Myocyte (in vitro differentiated cells): ENCODE measurements around the gene C1orf56. TPM values are rescaled to one million over a fixed set of nuclear protein-coding genes. Genes with fewer than 3 reads are reported as not detected.
A peak's percentile ranks its signal among the peaks of the same experiment; 100 is the strongest.

Source experiments
- DNase-seq: peaks from one replicate; pipeline ENCODE4 v3.0.0-alpha.2; 2012; ENCODE audit warnings: low read depth
- polyA plus RNA-seq: library from polyadenylated mRNA; unstranded; fragments of >200 nt; gene quantifications from one replicate; pipeline ENCODE4 v1.2.1, GENCODE V29; 2012; ENCODE audit warnings: missing spikeins
- total RNA-seq: library from RNA; depleted of rRNA; stranded (reverse); fragments of >200 nt; gene quantifications from 2 replicates; pipeline ENCODE4 v1.2.3, GENCODE V29; 2014

Gene C1orf56, protein sequence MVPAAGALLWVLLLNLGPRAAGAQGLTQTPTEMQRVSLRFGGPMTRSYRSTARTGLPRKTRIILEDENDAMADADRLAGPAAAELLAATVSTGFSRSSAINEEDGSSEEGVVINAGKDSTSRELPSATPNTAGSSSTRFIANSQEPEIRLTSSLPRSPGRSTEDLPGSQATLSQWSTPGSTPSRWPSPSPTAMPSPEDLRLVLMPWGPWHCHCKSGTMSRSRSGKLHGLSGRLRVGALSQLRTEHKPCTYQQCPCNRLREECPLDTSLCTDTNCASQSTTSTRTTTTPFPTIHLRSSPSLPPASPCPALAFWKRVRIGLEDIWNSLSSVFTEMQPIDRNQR
- 4.8 and 5.4 TPM in 2 replicates for total RNA-seq
- 5.6 TPM for polyA plus RNA-seq

DNA sequence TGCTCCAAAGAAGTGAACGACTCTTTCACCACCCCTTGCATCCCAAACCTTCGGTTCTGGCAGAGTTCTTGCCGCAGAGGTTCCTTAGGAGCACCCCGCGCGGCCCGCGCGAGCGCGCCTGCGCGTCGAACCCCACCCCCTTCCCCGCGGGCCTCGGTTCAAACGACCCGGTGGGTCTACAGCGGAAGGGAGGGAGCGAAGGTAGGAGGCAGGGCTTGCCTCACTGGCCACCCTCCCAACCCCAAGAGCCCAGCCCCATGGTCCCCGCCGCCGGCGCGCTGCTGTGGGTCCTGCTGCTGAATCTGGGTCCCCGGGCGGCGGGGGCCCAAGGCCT is at the start of gene C1orf56:
Gene C1orf56 (plus strand): TSS at position 161 of the 334 bp plus-strand sequence. CDS start 97 bp downstream, at position 258.
- DNase-seq: peak; percentile 79

DNA sequence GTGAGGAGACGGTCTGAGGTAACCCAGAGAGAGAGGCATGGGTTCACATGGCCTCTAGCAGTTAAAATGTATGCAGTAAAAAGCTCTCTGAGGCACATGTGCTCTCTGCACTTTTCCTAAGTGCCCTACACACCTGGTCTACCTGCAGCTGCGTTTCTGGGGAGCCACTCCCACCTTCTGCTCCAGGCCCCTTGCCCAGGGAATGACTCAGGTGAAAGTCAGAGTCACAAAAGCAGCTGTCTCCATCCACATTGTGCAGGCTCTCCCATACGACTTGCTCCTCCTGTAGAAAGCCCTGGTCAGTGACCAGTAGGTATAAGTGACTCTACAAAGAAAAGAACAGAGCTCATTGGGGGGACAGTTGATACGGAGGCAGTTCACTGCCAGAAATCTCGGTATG is 49.6 kb upstream of the C1orf56 start:
- peak; percentile 33 for DNase-seq

DNA sequence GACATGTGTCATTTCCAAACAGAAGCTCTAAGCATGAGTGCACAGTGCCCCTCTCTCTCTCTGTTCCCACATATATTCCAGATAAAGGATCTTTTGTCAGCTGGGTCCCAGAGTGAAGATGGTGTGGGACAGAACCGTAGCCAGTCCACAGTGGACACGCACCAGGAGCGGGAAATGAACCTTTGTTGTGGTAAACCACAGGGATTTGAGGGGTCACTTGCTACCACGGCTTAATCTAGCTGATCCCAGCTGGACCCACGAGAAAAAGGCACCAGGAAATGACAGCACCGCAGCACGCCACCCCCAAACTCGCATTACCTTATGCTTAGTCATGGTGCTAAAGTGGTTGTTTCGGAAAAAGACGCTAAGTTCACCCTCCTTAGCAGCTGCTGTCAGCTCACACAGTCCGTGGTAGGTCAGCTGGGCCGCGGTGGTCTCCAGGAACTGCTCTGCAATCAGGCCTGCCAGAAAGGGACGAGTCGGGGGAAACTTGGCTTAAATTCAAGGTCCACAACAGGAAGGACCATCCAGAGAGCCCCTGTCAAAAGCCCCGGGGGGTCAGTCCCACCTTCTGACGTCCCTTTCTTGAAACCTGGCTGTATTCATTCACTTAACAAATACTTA is 48.4 kb upstream of the C1orf56 start:
- DNase-seq: peak; percentile 98

DNA sequence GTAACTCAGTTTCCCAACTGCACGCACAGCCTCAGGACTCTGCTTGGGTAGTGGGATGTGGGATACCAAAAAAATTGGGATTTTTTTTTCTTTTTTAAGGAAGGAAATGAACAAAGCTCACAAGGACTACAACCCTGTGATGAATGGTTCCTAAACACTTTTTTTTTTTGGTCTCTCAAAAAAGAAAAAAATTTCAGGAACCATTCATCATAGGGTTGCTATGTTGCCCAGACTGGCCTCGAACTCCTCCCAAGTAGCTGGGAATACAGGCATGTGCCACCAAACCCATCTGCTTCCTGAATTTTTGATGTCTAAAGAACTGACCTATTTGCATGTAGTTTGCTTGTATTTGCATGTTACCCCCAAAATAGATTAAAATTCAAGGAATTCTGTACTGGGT is 47.6 kb upstream of the C1orf56 start:
- DNase-seq: peak; percentile 26

DNA sequence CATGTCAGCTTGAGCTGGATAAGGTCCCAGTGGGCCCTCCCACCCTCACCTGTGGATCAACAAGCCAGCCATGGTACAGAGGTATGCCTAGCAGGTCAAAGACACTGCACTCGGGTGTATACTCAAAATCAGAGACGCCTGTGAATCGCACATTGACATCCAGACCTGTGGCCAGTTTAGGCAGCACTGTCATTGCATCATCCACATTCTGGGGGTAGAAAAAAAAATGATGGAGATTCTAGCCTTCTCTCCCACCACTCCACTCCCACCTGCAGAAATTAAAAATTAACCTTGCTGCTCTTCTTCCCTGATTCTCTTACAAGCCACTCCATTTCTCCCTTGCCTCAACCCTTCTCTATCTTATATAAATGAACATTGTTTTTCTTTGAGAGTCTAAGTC is 47.1 kb upstream of the C1orf56 start:
- DNase-seq: no peak

DNA sequence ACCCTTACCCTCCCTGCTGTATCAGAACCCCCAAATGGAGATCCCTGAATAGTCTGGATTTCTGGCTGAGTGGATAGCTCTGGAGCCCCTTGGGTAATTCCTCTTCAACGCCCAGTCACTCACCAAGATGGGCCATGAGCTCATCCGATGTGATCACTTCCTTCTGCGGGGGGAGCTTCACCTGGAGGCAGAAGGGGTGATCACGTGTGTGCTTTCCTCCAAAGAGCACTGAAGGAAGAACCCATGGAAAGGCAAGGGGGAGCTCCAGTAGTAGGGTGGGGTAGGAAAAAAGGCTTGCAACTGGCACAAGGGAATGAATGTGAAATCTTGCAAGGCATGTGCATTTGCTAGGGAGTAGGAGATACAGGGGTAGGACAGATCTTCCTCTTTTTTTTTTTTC is 45.9 kb upstream of the C1orf56 start:
- DNase-seq: no peak

DNA sequence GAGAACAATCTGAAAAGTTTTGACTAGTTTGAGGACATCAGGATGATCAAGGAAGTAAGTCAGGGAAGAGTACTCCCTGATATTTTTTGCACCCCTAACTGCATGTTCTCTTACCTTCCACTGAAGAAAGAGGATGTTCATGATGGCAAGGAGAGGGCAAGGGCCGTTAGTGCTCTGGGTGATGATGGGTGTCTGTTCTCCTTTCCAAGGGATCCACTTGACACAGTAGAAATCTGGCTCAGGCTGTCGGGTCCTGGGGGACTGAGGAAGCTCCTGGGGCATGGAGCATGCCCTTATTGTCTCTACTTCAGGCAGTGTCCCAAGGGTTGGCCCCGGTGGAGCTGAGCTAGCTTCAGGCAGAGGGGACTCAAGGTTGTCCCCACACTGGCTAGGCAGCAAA is 45.5 kb upstream of the C1orf56 start:
- DNase-seq: no peak

DNA sequence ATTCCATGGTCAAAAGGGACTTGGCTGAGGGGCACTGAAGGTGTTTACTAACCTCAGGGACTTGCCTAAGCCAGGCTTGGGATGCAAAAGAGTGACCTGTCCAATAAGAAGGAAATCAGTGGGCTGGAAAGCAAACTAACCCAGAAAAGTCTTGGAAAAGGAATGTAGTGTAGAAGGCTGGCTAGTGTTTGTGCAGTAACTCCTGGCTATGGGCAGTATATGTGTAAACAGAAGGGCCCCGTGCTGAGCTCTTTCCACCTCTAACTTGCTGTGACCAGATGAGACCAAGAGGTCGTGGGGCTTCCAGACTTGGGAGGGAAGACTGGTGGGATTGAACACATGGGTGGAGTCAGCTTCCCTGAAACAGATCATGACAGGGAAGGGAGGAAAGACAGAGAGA is 44.9 kb upstream of the C1orf56 start:
- no peak for DNase-seq

DNA sequence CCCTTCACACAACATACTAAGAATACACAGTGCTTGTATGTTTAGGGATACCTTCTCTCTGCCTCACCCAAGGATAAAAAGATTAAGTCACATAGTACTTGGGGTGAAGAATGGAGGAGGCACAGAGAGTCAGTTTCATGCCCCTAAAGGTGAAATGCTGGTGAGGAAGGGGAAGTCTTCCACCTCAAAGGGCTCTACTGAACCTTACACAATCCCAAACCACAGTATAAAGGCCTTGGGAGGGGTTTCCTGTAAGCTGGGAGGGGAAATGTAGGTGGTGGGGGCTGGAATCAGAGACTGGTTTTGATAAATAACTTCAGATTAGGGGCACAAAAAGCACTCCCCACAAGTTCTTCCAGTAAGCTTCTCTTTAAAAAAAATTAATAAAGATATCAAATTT is 44.4 kb upstream of the C1orf56 start:
- DNase-seq: no peak

DNA sequence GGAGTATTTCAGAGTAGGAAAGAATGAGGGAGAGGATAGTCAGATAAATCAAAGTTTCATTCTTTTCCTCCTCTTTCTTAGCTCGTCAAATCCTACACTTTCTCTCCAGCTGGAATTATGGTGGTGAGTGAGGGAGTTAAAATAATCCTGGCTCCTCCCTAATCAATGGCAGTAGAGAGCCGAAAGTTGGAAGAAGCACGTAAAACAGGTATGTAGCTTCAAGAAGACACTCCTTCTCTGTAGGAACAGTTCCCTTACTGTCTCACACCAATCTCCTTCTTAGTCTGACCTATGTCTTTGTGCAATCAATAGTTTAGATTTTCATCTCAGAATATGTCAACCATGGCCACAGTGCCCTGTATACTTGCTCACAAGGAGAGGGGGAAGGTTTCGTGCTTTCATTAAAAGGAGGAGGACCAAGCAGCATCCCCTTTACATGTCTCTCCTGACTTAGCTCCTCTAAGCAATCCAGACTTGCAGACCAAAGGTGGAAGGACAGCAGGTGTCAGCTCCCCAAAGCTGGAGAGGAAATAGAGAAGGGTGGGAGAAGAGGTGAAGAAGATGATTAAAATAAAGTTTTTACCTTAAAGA is 41.7 kb upstream of the C1orf56 start:
- DNase-seq: no peak

DNA sequence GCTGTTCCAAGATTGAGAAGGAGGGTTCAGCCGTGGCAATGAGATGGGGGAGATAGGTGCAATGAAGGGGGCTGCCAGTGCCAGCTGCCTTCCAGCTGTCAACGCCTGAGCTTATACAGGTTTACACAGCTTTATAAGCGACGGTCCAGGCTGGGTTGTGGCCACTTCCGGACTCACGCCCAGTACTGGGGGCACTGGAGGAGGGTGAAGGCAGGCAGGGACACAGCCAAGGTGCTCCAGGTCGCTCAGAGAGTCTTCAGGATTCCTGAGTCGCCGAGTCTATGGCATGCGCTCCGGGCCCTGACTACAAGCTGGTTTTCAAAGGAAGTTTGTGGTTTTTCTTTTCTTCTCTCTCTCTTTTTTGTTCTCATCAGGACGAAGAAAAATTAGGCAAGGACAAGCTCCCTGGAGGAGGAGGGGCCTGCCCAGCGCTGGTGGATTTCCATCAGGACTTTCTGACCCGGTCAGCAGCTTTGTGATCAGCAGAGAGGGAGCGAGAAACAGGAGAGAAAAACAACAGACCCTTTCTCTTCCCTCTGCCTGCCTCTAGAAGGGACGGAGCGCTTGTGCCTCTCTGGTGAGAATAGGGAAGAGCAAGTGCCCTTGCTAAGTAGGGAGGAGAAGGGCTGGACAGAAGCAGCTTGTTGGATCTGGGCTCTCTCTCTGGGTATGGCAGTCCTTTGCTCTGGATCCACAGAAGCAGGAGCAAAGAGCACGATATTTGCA is 41.1 kb upstream of the C1orf56 start, which contains the start of gene MINDY1:
Gene MINDY1 (minus strand): TSS at position 576 of the 726 bp plus-strand sequence. CDS start 4,285 bp downstream, outside the sequence.
- peak; percentile 91 for DNase-seq

DNA sequence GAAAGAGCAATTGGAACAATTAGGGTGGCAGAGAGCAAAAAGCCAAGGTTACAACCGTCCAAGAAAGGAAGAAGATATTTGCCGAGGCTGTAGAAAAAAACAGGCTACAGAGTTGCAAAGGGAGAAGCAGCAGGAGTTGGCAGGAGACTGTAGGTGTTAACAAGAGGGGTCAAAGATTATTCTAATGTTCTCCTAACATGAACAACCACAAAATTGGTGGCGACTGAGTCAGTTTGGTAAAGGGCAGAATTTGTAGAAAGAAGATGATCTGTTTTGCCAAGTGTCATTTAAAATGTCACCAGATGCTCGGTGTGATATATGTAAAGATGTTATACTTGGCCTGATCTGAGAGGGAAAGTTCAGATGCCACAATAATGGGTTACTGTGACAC is 39.7 kb upstream of the C1orf56 start:
- DNase-seq: no peak

DNA sequence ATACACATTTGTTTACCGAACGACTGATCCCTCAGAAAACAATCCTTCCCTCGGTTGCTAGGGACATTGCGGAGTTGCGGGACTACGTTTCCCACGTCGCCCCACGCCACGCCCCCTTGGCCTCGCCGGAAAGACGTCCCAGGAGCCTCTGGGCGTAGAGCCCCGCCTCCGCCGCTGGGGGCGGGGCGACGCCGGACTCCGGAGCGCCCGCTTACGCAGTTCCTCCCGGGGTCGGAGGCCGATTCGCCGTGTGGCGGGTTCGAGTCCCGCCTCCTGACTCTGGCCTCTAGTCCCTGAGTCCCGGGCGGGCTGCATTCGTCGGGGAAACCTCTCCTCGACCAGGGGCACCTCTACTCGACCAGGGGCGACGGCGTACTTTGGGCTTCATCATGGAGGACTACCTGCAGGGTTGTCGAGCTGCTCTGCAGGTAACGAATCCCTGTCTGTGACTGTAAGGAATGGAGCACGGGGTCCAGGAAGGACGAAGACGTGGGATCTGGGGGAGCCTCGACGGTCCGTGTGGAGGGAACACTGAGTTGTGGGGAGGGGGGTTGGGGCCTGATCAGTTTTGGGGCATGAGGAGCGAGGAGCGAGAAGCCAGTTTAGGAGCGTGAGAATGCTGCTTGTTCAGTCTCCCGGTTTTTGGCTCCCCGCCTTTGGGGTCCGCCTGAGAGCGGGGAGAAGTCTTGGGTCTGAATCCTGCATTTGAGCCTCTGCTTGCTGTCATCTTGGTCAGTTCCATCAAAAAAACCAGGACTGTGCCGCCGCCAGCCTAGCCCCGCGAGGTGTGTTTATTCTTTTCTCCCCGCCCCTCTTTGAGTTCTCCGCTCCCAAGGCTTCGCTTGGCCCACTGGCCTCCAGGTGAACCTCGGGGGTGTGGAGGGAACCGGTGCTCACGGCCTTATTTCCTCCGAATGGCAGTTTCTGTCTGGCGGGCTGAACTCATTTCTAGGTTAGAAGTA is 39.0 kb upstream of the C1orf56 start, which contains the start of gene PRUNE1:
Gene PRUNE1 (plus strand): TSS at position 206 of the 962 bp plus-strand sequence. CDS start 184 bp downstream, at position 390.
- peak; percentile 96 for DNase-seq

DNA sequence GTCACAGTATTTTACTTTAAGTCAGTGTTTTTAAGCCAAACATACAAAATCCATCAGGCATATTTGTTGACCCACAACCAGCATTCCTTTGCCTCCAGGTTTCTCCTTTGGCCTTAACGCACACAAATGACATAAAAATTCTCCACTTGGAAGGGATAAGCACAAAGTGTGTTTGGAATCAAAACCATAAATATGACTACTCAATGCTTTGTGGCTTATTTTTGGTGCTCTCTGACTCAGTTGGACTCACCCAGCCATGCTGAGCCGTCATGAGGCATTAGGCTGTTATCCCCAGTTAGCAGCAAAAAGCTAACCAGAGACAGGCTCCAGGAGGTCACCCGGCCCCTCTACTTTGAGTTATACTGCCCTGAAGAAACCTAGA is 38.4 kb upstream of the C1orf56 start:
- no peak for DNase-seq

DNA sequence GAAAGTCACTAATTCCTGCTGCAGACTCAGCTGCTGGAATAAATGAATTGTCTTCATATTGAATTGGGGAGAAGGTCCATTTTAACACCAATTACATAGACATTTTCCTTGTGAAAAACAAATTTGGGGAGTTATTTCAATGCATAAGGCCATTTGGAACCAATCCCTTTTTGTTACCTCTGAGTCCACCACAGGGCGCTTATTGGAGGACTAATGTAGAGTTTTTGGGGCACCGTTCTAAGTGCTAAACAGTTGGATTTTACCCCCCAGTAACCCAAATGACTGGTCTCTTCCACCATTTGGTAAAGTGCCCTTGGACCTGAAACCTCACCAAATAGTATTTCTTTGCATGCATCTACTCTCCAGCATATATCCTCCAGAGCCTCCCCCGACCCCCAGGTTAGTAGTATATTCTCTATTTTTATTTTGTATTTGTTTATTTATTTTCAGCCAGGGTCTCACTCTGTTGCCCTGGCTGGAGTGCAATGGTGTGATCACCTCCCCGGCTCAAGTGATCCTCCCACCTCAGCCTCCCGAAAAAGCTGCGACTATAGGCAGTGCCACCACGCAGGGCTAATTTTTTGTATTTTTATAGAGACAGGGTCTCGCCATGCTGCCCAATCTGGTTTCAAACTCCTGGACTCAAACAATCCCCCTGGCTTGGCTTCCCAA is 37.7 kb upstream of the C1orf56 start:
- DNase-seq: no peak

DNA sequence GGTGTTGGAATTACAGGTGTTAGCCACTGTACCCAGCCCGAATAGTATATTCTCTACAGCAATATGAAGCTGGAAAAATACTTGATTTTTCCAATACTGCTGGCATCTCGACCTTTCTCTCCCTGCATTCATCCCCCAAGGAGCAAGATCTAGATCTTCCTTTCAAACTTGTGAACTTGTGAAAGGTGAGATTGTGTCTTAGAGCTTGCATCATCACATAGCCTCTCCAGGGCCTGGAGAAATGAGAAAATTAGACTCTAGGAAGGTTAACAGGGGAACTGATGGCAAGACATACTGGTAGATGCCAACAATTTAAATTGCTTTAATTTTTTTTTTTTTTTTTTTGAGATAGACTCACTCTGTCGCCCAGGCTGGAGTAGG is 37.2 kb upstream of the C1orf56 start:
- no peak for DNase-seq

DNA sequence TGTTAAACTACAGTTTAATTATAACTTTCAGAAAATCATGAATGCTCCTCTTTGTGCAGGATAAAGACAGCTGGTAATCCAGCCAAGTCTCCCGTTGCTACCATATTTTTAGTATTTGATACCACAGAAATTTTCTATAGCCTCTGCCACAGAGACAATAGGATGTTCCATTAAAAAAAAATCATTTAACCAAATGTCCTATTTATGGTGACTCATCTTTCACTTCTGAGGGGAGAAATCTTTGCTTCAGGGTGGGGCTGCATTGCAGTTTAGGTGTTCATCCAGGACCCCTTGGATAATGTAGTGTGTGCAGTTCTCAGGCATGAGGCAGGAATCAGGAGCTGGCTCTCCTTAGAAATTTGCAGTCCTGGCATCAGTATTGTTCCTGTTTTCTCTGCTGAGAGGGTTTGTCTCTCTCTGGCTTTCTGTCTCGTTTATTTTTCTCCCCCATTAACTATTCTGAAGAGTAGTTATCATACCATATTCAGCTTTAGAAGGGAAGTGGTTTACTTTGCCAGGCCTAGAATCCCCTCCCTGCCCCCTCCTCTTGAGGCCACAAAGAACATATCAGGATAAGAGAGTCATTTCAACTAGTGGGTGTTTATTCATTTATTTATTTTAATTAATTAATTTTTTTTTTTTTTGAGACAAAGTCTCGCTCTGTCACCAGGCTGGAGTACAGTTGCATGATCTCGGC is 36.2 kb upstream of the C1orf56 start:
- DNase-seq: peak; percentile 20

DNA sequence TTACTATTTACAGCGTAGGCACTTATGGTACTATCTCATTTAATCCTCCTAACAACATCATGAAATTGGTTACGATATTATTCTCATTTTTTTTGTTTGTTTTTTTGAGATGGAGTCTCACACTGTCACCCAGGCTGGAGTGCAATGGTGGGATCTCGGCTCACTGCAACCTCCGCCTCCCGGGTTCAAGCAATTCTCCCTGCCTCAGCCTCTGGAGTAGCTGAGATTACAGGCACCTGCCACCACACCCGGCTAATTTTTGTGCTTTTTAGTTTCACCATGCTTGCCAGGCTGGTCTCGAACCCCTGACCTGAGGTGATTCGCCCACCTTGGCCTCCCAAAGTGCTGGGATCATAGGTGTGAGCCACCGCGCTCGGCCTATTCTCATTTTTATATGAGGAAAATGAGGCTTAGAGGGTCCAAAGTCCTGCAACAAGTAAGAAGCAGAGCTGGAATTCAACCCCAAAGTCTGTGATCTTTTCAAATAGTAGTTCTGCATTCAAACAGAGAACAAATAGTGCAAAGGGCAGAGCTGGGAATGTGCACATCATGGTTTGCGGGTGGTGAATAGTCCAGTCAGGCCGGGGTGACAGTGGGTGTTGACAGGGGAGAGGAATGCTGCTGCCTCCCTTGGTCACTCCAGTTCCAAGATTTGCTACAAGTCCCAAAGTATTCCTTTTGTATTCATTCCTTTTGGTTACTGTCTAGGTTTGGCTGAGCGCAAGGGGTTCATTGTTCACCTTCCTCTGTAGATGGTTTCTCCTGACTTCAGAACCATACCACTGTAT is 34.7 kb upstream of the C1orf56 start:
- DNase-seq: no peak

DNA sequence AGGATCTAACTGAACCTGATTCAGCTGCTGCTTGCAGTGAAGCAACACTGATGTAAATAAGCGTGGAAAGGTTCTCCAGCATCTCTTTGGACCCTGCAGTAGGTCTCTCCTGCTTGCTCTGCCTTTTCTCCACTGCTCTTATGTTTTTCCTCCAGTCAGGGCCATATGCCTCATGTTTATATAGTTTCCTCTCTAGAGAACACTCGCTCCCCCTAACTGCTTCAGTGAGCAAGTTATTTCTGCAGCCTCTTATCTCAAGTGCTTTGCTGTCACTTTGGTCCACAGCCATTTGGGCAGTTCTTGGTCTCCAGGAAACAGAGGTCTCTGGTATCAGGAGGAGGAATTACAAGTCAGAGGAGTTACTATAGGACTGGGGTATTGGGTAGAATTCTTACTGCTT is 34.0 kb upstream of the C1orf56 start:
- no peak for DNase-seq
